ENCODE data around the gene HS6ST3. TPM values are rescaled to one million over a fixed set of nuclear protein-coding genes. Genes with fewer than 3 reads are reported as not detected.

HS6ST3 gene
- total RNA-seq, 1 donor from 2014 or later = under 0.01 TPM

DNA sequence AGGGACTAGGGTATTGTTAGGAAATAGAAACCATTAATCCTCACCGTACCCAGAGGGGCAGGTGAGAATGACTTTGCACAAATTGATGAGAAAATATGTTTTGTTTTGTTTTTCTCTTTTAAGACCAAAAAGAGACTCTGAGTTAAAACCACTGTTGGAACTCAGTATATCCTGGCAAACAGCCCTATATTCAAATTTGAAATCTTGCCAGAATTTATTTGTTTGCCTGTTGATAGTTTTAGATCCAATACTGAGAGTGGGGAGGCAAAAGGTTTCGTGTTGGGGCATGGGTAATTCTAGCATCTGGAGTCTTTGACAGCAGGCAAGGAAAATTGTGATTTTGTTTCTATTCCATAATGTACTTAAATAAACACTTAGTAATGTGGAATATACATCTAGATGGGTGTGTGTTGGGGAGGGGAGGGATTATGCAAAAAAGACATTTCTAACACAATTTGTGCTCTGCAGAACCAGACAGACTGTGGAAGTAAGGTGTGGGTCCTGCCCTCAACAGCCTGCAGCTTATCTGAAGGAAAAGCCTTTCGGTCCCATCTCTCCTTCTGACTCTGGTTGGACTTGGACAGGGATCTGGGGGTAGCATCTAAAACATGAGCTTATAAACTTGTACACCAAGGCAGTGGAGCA lies 713.7 kb downstream of the HS6ST3 start:
- no peak for FAIRE-seq
- Histone ChIP-seq H3K36me3 (ENCODE audit: control insufficient read depth, insufficient read depth, low read length) (no peaks in the 10 kb centered on the region), H3K4me3 (ENCODE audit: low read depth, low read length) (no peak overlapping the region), H3K27me3 (ENCODE audit: control insufficient read depth, insufficient read depth, low read length) (peaks cover 2% of the 10 kb centered on the region)
- no peak for TF ChIP-seq CTCF (IDR thresholded peaks at IDR 0.05; ENCODE audit: insufficient read depth, low read length, severe bottlenecking)
- no peak for DNase-seq (ENCODE audit: low read depth)

DNA sequence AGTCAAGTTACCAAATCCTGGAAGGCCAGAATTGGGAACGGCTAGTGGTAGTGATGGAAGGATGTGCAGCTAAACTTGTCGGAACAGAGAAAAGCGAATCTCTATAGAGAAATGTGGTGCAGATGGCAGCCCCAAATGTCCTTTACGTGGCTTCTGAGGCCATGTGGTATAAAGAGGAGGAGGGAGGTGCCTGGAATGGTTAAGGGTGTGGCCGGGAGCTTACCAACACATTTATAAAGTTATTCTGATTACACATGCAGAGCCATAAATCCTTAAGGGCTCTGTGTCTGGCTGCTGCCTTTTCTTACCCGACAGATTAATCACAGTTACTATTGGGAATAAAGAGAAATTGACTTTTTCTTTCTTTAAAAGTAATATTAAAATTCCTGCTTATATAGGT lies 714.3 kb downstream of the HS6ST3 start:
- no peak for FAIRE-seq
- Histone ChIP-seq H3K36me3 (ENCODE audit: control insufficient read depth, insufficient read depth, low read length) (no peaks in the 10 kb centered on the region), H3K4me3 (ENCODE audit: low read depth, low read length) (no peak overlapping the region)

GRCh38 chr13:96806746-96807145 lies 716.8 kb downstream of the HS6ST3 start:
- TF ChIP-seq CTCF (IDR thresholded peaks at IDR 0.05; ENCODE audit: insufficient read depth, low read length, severe bottlenecking) = no peak
- FAIRE-seq (no peak), DNase-seq (ENCODE audit: low read depth) (no peak)
- peaks cover 2% of the 10 kb centered on the region for H3K27me3 ChIP-seq (ENCODE audit: control insufficient read depth, insufficient read depth, low read length)
- no peaks in the 10 kb centered on the region for H3K36me3 ChIP-seq (ENCODE audit: control insufficient read depth, insufficient read depth, low read length)
- H3K4me3 ChIP-seq (ENCODE audit: low read depth, low read length) = no peak overlapping the region

More for the DNA sequence above, 714.3 kb downstream of the HS6ST3 start:
- DNase-seq (ENCODE audit: low read depth) = no peak
- TF ChIP-seq CTCF (IDR thresholded peaks at IDR 0.05; ENCODE audit: insufficient read depth, low read length, severe bottlenecking) = no peak
- H3K27me3 ChIP-seq (ENCODE audit: control insufficient read depth, insufficient read depth, low read length) = peaks cover 2% of the 10 kb centered on the region

DNA sequence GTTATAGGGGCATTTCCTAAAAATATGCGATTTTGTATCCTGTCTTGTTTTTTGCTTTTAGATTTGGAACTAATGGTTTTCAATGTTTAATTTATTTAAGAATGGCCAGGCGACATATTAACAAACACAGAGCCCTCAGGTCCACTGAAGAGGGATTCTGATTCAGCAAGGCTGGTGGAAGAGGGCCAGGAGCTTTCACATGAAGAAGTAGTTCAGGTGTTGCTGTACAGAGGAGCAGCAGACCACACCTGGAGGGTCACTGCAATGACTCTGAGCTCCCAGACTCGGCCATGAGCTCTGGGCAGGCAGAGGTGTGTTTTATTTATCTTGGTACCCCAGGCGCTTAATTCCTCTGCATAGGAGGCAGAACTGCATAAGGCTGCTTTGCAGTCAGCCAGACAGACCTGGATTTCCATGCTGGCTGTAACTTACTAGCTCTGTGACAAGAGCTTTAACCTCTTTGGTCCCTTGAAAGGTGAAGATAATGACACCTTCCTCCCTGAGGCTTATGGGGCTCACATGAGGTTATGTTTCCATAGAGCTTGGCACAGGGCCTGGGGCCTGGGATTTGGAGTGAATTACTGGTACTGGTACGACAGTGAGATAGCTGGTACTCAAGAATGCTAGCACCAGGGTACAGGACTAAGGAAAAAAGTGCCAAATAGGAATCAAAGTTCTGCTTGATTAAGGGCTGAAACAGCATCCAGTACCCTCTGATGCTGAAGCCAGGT lies 719.6 kb downstream of the HS6ST3 start:
- TF ChIP-seq CTCF (IDR thresholded peaks at IDR 0.05; ENCODE audit: insufficient read depth, low read length, severe bottlenecking) = no peak
- Histone ChIP-seq H3K27me3 (ENCODE audit: control insufficient read depth, insufficient read depth, low read length) (peaks cover 2% of the 10 kb centered on the region), H3K36me3 (ENCODE audit: control insufficient read depth, insufficient read depth, low read length) (no peaks in the 10 kb centered on the region), H3K4me3 (ENCODE audit: low read depth, low read length) (no peak overlapping the region)
- no peak for FAIRE-seq
- no peak for DNase-seq (ENCODE audit: low read depth)

- no peak for TF ChIP-seq CTCF (IDR thresholded peaks at IDR 0.05; ENCODE audit: insufficient read depth, low read length, severe bottlenecking)
- H3K4me3 ChIP-seq (ENCODE audit: low read depth, low read length) = no peak overlapping the region
- no peak for FAIRE-seq
- H3K36me3 ChIP-seq (ENCODE audit: control insufficient read depth, insufficient read depth, low read length) = no peaks in the 10 kb centered on the region
- no peak for DNase-seq (ENCODE audit: low read depth)
- peaks cover 2% of the 10 kb centered on the region for H3K27me3 ChIP-seq (ENCODE audit: control insufficient read depth, insufficient read depth, low read length)
Measured at GRCh38 chr13:96810104-96810503, 720.2 kb downstream of the HS6ST3 start.

Data from bronchial epithelial cell (primary cell).